ENCODE data around the gene PADI1.

PADI1 gene

DNA sequence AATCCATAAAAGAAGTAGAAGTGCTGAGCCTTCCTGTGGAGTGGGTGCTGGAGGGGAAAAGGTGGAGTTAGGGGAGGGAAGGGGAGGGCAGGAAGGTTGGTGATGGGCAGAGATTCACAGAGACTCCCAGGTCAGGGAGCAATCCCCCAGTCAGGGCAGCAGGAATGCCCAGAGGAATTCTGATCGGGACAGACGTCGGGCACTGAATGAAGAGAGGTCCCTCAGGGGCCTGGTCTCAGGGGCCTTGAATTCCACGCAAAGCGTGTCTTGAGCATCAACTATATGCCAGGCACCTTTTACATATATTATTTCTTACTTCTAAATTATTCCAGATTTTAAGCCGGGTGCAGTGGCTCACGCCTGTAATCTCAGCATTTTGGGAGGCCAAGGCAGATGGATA is 7.2 kb upstream of the PADI1 start:
- Histone ChIP-seq H3K27ac (no peak overlapping the region), H3K36me3 (no peaks in the 10 kb centered on the region), H3K4me3 (ENCODE audit: low read depth, low read length) (no peak overlapping the region), H3K27me3 (ENCODE audit: insufficient read depth, low read depth, severe bottlenecking) (no peaks in the 10 kb centered on the region), H3K9me3 (ENCODE audit: severe bottlenecking) (no peaks in the 10 kb centered on the region)
- no peak for TF ChIP-seq CTCF (IDR thresholded peaks at IDR 0.05; ENCODE audit: low read depth, low read length)
- peak; percentile 0 for DNase-seq

DNA sequence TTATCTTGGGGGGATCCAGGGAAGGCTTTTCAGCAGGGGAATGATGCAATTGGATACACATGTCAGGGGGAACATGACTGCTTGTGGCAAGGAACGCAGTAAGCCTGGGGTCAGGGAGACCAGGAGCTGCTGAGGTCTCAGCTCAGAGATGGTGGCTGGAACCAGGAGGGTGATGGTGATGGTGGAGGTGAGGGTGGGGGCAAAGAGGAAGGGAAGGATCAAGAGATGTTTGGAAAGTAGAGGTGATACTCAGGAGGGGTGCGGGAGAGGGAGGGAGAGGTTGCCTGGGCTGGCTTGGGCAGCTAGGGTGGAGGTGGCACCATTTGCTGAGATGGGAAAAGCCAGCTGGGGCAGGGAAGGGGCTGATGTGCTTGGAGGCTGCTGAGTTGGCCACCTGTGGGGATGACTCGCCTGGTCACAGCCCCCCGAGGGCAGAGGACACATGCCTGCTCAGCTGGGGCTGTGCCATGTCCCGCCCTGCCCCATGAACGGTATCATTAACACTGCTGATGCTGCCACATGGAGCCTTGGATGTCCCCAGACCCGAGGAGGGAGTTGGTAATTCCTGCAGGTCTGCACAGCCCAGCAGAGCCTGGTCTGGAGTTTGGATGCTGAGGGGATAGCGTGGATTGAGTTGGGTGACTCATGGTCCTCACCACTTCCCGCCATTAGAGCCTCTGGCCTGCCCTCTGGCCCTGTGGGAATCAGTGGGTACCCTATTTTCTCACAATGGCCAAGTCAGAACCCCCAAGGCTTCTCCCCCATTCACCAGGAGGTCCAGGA is 6.3 kb upstream of the PADI1 start:
- Histone ChIP-seq H3K27me3 (ENCODE audit: insufficient read depth, low read depth, severe bottlenecking) (no peaks in the 10 kb centered on the region), H3K9me3 (ENCODE audit: severe bottlenecking) (no peaks in the 10 kb centered on the region), H3K4me3 (ENCODE audit: low read depth, low read length) (no peak overlapping the region), H3K27ac (no peak overlapping the region), H3K36me3 (no peaks in the 10 kb centered on the region)
- DNase-seq: peak; percentile 2
- no peak for TF ChIP-seq CTCF (IDR thresholded peaks at IDR 0.05; ENCODE audit: low read depth, low read length)

- H3K9me3 ChIP-seq (ENCODE audit: severe bottlenecking): no peaks in the 10 kb centered on the region
- DNase-seq: peak; percentile 4
- no peak for TF ChIP-seq CTCF (IDR thresholded peaks at IDR 0.05; ENCODE audit: low read depth, low read length)
- no peak overlapping the region for H3K27ac ChIP-seq
- H3K4me3 ChIP-seq (ENCODE audit: low read depth, low read length): no peak overlapping the region
- no peaks in the 10 kb centered on the region for H3K27me3 ChIP-seq (ENCODE audit: insufficient read depth, low read depth, severe bottlenecking)
- no peaks in the 10 kb centered on the region for H3K36me3 ChIP-seq
These were observed 5.5 kb upstream of the PADI1 start for GRCh38 chr1:17199267-17200044.

- H3K36me3 ChIP-seq: no peaks in the 10 kb centered on the region
- no peak for TF ChIP-seq CTCF (IDR thresholded peaks at IDR 0.05; ENCODE audit: low read depth, low read length)
- no peaks in the 10 kb centered on the region for H3K27me3 ChIP-seq (ENCODE audit: insufficient read depth, low read depth, severe bottlenecking)
- peak; percentile 0 for DNase-seq
- no peak overlapping the region for H3K27ac ChIP-seq
- H3K9me3 ChIP-seq (ENCODE audit: severe bottlenecking): no peaks in the 10 kb centered on the region
- H3K4me3 ChIP-seq (ENCODE audit: low read depth, low read length): no peak overlapping the region
These were observed 4.7 kb upstream of the PADI1 start for GRCh38 chr1:17200246-17200645.

DNA sequence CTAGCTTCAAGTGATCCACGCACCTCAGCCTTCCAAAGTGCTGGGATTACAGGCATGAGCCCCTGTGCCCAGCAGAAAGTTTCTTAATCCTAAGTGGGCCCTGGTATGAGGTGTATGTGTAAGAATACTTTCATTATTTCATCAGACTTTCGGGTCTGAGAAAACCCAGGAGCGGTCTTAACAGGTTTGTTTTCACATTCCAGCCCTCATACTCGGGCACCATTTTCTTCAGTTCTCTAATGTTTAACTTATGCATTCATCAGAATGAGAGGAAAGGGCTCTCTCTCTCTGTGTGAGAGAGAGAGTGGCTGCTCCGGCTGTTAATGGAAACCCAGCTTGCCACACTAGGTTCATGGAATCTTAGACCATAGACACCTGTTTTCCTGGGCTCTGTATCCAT is 4.2 kb upstream of the PADI1 start:
- Histone ChIP-seq H3K27me3 (ENCODE audit: insufficient read depth, low read depth, severe bottlenecking) (no peaks in the 10 kb centered on the region), H3K4me3 (ENCODE audit: low read depth, low read length) (no peak overlapping the region), H3K36me3 (no peaks in the 10 kb centered on the region), H3K27ac (no peak overlapping the region), H3K9me3 (ENCODE audit: severe bottlenecking) (no peaks in the 10 kb centered on the region)
- DNase-seq: no peak
- TF ChIP-seq CTCF (IDR thresholded peaks at IDR 0.05; ENCODE audit: low read depth, low read length): no peak

Data from WERI-Rb-1 (cell line).